ENCODE results near the gene PALD1. TPM values are rescaled to one million over a fixed set of nuclear protein-coding genes. Genes with fewer than 3 reads are reported as not detected.

Gene PALD1
- total and polyA plus RNA-seq, 9 of the 15 experiments (the other 6 are each of a cell fraction or from before 2014, with no cell fraction given), result 0.03 to 0.29 (median 0.09) TPM; not detected in 2

GRCh38 chr10:70575874-70576802 lies 97.6 kb downstream of the PALD1 start (continued):
- TF ChIP-seq MBD1 (CRISPR knock-in tag; IDR thresholded peaks at IDR 0.05) (no peak), GTF2B (IDR thresholded peaks at IDR 0.05; ENCODE audit: extremely low read depth, insufficient read length) (no peak), FOXK1 (CRISPR knock-in tag; IDR thresholded peaks at IDR 0.05; ENCODE audit: borderline replicate concordance) (0 out of 2 replicates have a peak, but pooled peaks have one; percentile 21), CBX5 (IDR thresholded peaks at IDR 0.05; ENCODE audit: borderline replicate concordance, low read depth) (0 out of 2 replicates have a peak, but pooled peaks have one; percentile 61), FOXP4 (CRISPR knock-in tag; IDR thresholded peaks at IDR 0.05; ENCODE audit: borderline replicate concordance) (no peak), RBM22 (IDR thresholded peaks at IDR 0.05; ENCODE audit: low read depth, low read length, poor library complexity, severe bottlenecking) (no peak), MBD2 (IDR thresholded peaks at IDR 0.05; ENCODE audit: borderline replicate concordance, low read depth) (no peak), ZNF444 (CRISPR knock-in tag; IDR thresholded peaks at IDR 0.05) (0 out of 2 replicates have a peak, but pooled peaks have one; percentile 54), CBX2 (IDR thresholded peaks at IDR 0.05; ENCODE audit: insufficient read depth, low read length, poor library complexity, severe bottlenecking) (no peak), TCF7L2 (IDR thresholded peaks at IDR 0.05; ENCODE audit: low read depth, low read length) (no peak), VEZF1 (CRISPR knock-in tag; IDR thresholded peaks at IDR 0.05) (peak; percentile 92), POU5F1 (IDR thresholded peaks at IDR 0.05; ENCODE audit: borderline replicate concordance, low read depth, low read length, partially characterized antibody) (no peak), DNMT1 (IDR thresholded peaks at IDR 0.05) (no peak), NCOA2 (IDR thresholded peaks at IDR 0.05; ENCODE audit: partially characterized antibody in 2 of 2) (no peak), ZNF592 (IDR thresholded peaks at IDR 0.05) (peak; percentile 84)
